Activated B cell treated with CpG ODN at 0.5 μM for 24 hours (primary cell): Measurements from ENCODE around the gene SNAPC5. TPM values are rescaled to one million over a fixed set of nuclear protein-coding genes. Genes with fewer than 3 reads are reported as not detected.
A peak's percentile ranks its signal among the peaks of the same experiment; 100 is the strongest.

ENCODE experiments used
- ATAC-seq: fragments of 200-7000 bp; cut with Tn5 transposase; one replicate; pipeline ENCODE4 v1.10.0; 2021; ENCODE audit warnings: low read depth, mild to moderate bottlenecking, moderate library complexity
- CTCF ChIA-PET: fragments of 350-600 bp; sonication (Branson Sonifier 250); formaldehyde crosslinking; loops from one replicate; lab custom pipeline; 2021; ENCODE audit warnings: antibody characterized with exemption; lab: Charles Lee
- POLR2A ChIA-PET: fragments of 350-600 bp; sonication (Branson Sonifier 250); formaldehyde crosslinking; loops from one replicate; lab custom pipeline; 2021; ENCODE audit warnings: antibody characterized with exemption; lab: Charles Lee
- DNase-seq: peaks from one replicate; pipeline ENCODE4 v3.0.0; 2022
- H3K27ac Mint-ChIP-seq: one replicate; pipeline ENCODE4 v1.8.0; 2020; ENCODE audit warnings: mixed read lengths
- H3K27me3 Mint-ChIP-seq: one replicate; pipeline ENCODE4 v1.8.0; 2021; ENCODE audit warnings: mixed read lengths
- H3K36me3 Mint-ChIP-seq: one replicate; pipeline ENCODE4 v1.8.0; 2021; ENCODE audit warnings: low read depth, mixed read lengths
- H3K4me1 Mint-ChIP-seq: one replicate; pipeline ENCODE4 v1.8.0; 2021; ENCODE audit warnings: mixed read lengths
- H3K4me3 Mint-ChIP-seq: one replicate; pipeline ENCODE4 v1.8.0; 2020; ENCODE audit warnings: mild to moderate bottlenecking, mixed read lengths
- H3K9me3 Mint-ChIP-seq: one replicate; pipeline ENCODE4 v1.8.0; 2020; ENCODE audit warnings: mixed read lengths
- CTCF ChIP-seq: fragments of 200-600 bp; IDR thresholded peaks from one replicate; pipeline ENCODE4 v1.8.0; 2022; ENCODE audit warnings: antibody characterized with exemption, mild to moderate bottlenecking
- intact Hi-C: fragments of 100-400 bp; cut with micrococcal nuclease; formaldehyde crosslinking; loops from one replicate; pipeline ENCODE4 v1.15.1; 2024
- total RNA-seq: library from RNA; stranded (reverse); gene quantifications from 2 replicates; pipeline ENCODE4 v1.2.3, GENCODE V29; 2022

SNAPC5 gene
- 28.5 and 30.6 TPM in 2 replicates for total RNA-seq

GRCh38 chr15:66497502-66498455 is at the start of gene SNAPC5:
SNAPC5 (minus strand) TSS chr15:66497762; CDS start chr15:66497731, 31 bp downstream.
- ChIA-PET POLR2A (interaction anchor here (0.5 to 3.4 kb wide), 18 partner anchors 10 to 1179 kb away, joined by 3 to 48 read pairs (median 4); partner anchors contain the start of genes INTS14, MAP2K1 and TIPIN), CTCF (interaction anchor here (0.6 to 2.8 kb wide), 15 partner anchors 9 to 210 kb away, joined by 3 to 67 read pairs (median 4); partner anchors contain the start of genes DIS3L and MAP2K1)
- Mint-ChIP-seq H3K27me3 (no peaks in the 10 kb centered on the region), H3K4me3 (peak within 1 kb of the TSS; percentile 94), H3K36me3 (peaks cover 91% of the 10 kb centered on the region), H3K27ac (peak within 1 kb of the TSS; percentile 93), H3K4me1 (peaks cover 44% of the 10 kb centered on the region), H3K9me3 (no peaks in the 10 kb centered on the region)
- DNase-seq: peak; percentile 97
- TF ChIP-seq CTCF: peak; percentile 79
- intact Hi-C loops: loop anchor here (1.0 to 5.0 kb wide), 6 partner anchors 8 to 885 kb away; partner anchors contain the start of genes INTS14, MAP2K1, TIPIN and ZWILCH
- ATAC-seq: peak; percentile 94

GRCh38 chr15:66545255-66545654 is 47.7 kb upstream of the SNAPC5 start:
- TF ChIP-seq CTCF: no peak
- DNase-seq: no peak
- CTCF ChIA-PET: no interaction called here
- H3K36me3 Mint-ChIP-seq: peaks cover 26% of the 10 kb centered on the region
- POLR2A ChIA-PET: no interaction called here
- H3K27ac Mint-ChIP-seq: no peak overlapping the region
- no peaks in the 10 kb centered on the region for H3K9me3 Mint-ChIP-seq
- H3K4me1 Mint-ChIP-seq: no peaks in the 10 kb centered on the region
- H3K27me3 Mint-ChIP-seq: no peaks in the 10 kb centered on the region
- no peak overlapping the region for H3K4me3 Mint-ChIP-seq
- intact Hi-C loops: no loop called here
- ATAC-seq: no peak

- ATAC-seq (no peak), DNase-seq (no peak)
- no peaks in the 10 kb centered on the region for H3K4me1 Mint-ChIP-seq
- H3K36me3 Mint-ChIP-seq: peaks cover 35% of the 10 kb centered on the region
- no peak overlapping the region for H3K27ac Mint-ChIP-seq
- CTCF ChIA-PET: no interaction called here
- no peak overlapping the region for H3K4me3 Mint-ChIP-seq
- H3K9me3 Mint-ChIP-seq: no peaks in the 10 kb centered on the region
- TF ChIP-seq CTCF: no peak
- H3K27me3 Mint-ChIP-seq: no peaks in the 10 kb centered on the region
- POLR2A ChIA-PET: no interaction called here
- intact Hi-C loops: no loop called here
These were observed 45.3 kb upstream of the SNAPC5 start for GRCh38 chr15:66542896-66543295.

GRCh38 chr15:66535056-66535455 is 37.5 kb upstream of the SNAPC5 start:
- Mint-ChIP-seq H3K4me1 (no peaks in the 10 kb centered on the region), H3K36me3 (peaks cover 44% of the 10 kb centered on the region), H3K27me3 (no peaks in the 10 kb centered on the region), H3K27ac (no peak overlapping the region), H3K4me3 (no peak overlapping the region), H3K9me3 (no peaks in the 10 kb centered on the region)
- no peak for DNase-seq
- ATAC-seq: no peak
- TF ChIP-seq CTCF: no peak
- POLR2A ChIA-PET: no interaction called here
- intact Hi-C loops: no loop called here
- CTCF ChIA-PET: interaction anchor here (0.6 kb wide), 1 partner anchor 158 kb away, joined by 3 read pairs; no protein-coding TSS in a partner anchor

GRCh38 chr15:66524838-66525237 is 27.3 kb upstream of the SNAPC5 start:
- ChIA-PET POLR2A (interaction anchor here (0.6 kb wide), 1 partner anchor 21 kb away, joined by 3 read pairs; no protein-coding TSS in a partner anchor), CTCF (no interaction called here)
- no peak for ATAC-seq
- no peaks in the 10 kb centered on the region for H3K9me3 Mint-ChIP-seq
- intact Hi-C loops: no loop called here
- TF ChIP-seq CTCF: no peak
- no peak overlapping the region for H3K27ac Mint-ChIP-seq
- H3K4me3 Mint-ChIP-seq: no peak overlapping the region
- no peak for DNase-seq
- no peaks in the 10 kb centered on the region for H3K27me3 Mint-ChIP-seq
- H3K36me3 Mint-ChIP-seq: peaks cover 48% of the 10 kb centered on the region
- no peaks in the 10 kb centered on the region for H3K4me1 Mint-ChIP-seq
